GM19395 (cell line): ENCODE results near the gene OR52J3.

Experiments used
- ATAC-seq: cut with Tn5 transposase; IDR thresholded peaks from one replicate; pipeline ENCODE4 v1.9.1; 2021; ENCODE audit warnings: mild to moderate bottlenecking, moderate library complexity; ENCODE audit not compliant: unreplicated experiment

Gene OR52J3

GRCh38 chr11:5092821-5093585 lies 46.7 kb downstream of the OR52J3 start:
- no peak for ATAC-seq

- ATAC-seq, result no peak
Observed at GRCh38 chr11:5096011-5096410, 49.7 kb downstream of the OR52J3 start.
